Muscle layer of duodenum (tissue), 2 donors: Measurements from ENCODE around the gene PNPLA2.

Experiments
- H3K27ac ChIP-seq: one replicate; pipeline ENCODE4 v1.7.0; 2013; ENCODE audit warnings: mild to moderate bottlenecking, low read length
- H3K27me3 ChIP-seq: one replicate; pipeline ENCODE4 v1.7.0; 2013; ENCODE audit warnings: low read depth, mild to moderate bottlenecking, control low read depth, low read length
- H3K36me3 ChIP-seq, 2 donors: one replicate each; pipeline ENCODE4 v1.7.0; 2013; ENCODE audit warnings: low read length in 2 of 2, control low read depth in 1 of 2, mild to moderate bottlenecking in 1 of 2; ENCODE audit not compliant: insufficient read depth in 2 of 2, control insufficient read depth in 1 of 2
- H3K4me1 ChIP-seq, 2 donors: one replicate each; pipeline ENCODE4 v1.7.0; 2013; ENCODE audit warnings: low read length in 2 of 2, mild to moderate bottlenecking in 2 of 2, control low read depth in 1 of 2, moderate library complexity in 1 of 2; ENCODE audit not compliant: insufficient read depth in 2 of 2, control insufficient read depth in 1 of 2
- H3K4me3 ChIP-seq, 2 donors: one replicate each; pipeline ENCODE4 v1.7.0; 2013; ENCODE audit warnings: low read length in 2 of 2, low read depth in 1 of 2, mild to moderate bottlenecking in 1 of 2
- H3K9me3 ChIP-seq, 2 donors: one replicate each; pipeline ENCODE4 v1.7.0; 2013; ENCODE audit warnings: low read length in 2 of 2, control low read depth in 1 of 2, mild to moderate bottlenecking in 1 of 2; ENCODE audit not compliant: control insufficient read depth in 1 of 2
- donor health status: healthy.

PNPLA2 gene

GRCh38 chr11:818396-819128 lies at the start of gene PNPLA2:
TSS of gene PNPLA2 (plus strand) at chr11:818914. CDS start at chr11:819719, 805 bp downstream.
- peaks cover 11 to 27% of the 10 kb centered on the region in 2 donors for H3K4me1 ChIP-seq
- no peaks in the 10 kb centered on the region for H3K27me3 ChIP-seq
- H3K4me3 ChIP-seq, result peak within 1 kb of the TSS; percentile 46 to 83
- H3K36me3 ChIP-seq, result peaks cover 3 to 15% of the 10 kb centered on the region in 2 donors
- H3K27ac ChIP-seq, result peak within 1 kb of the TSS; percentile 72
- H3K9me3 ChIP-seq, result no peaks in the 10 kb centered on the region

GRCh38 chr11:769887-770641 lies 48.6 kb upstream of the PNPLA2 start:
- Histone ChIP-seq H3K9me3 (no peaks in the 10 kb centered on the region), H3K4me3 (no peak overlapping the region), H3K27me3 (no peaks in the 10 kb centered on the region), H3K27ac (no peak overlapping the region), H3K4me1 (peaks cover 0 to 20% of the 10 kb centered on the region in 2 donors), H3K36me3 (peaks cover 23 to 61% of the 10 kb centered on the region in 2 donors)

- H3K27ac ChIP-seq, result no peak overlapping the region
- no peaks in the 10 kb centered on the region for H3K9me3 ChIP-seq
- H3K4me3 ChIP-seq, result no peak overlapping the region
- H3K27me3 ChIP-seq, result no peaks in the 10 kb centered on the region
- peaks cover 4 to 28% of the 10 kb centered on the region in 2 donors for H3K4me1 ChIP-seq
- peaks cover 23 to 54% of the 10 kb centered on the region in 2 donors for H3K36me3 ChIP-seq
These were observed 47.8 kb upstream of the PNPLA2 start for GRCh38 chr11:770642-771616.

GRCh38 chr11:771617-772204 lies 47.0 kb upstream of the PNPLA2 start:
- H3K4me1 ChIP-seq, result peaks cover 4 to 36% of the 10 kb centered on the region in 2 donors

GRCh38 chr11:772429-773390 lies 46.0 kb upstream of the PNPLA2 start:
- peaks cover 4 to 37% of the 10 kb centered on the region in 2 donors for H3K4me1 ChIP-seq
- no peaks in the 10 kb centered on the region for H3K27me3 ChIP-seq
- no peak overlapping the region for H3K4me3 ChIP-seq
- H3K36me3 ChIP-seq, result peaks cover 12 to 37% of the 10 kb centered on the region in 2 donors
- H3K27ac ChIP-seq, result no peak overlapping the region
- no peaks in the 10 kb centered on the region for H3K9me3 ChIP-seq

More at GRCh38 chr11:771617-772204, 47.0 kb upstream of the PNPLA2 start:
- H3K4me3 ChIP-seq, result no peak overlapping the region
- H3K9me3 ChIP-seq, result no peaks in the 10 kb centered on the region
- no peaks in the 10 kb centered on the region for H3K27me3 ChIP-seq
- H3K36me3 ChIP-seq, result peaks cover 15 to 46% of the 10 kb centered on the region in 2 donors
- H3K27ac ChIP-seq, result no peak overlapping the region

GRCh38 chr11:773425-773824 lies 45.3 kb upstream of the PNPLA2 start:
- Histone ChIP-seq H3K27me3 (no peaks in the 10 kb centered on the region), H3K27ac (no peak overlapping the region), H3K4me3 (no peak overlapping the region), H3K36me3 (peaks cover 12 to 37% of the 10 kb centered on the region in 2 donors), H3K4me1 (peaks cover 4 to 41% of the 10 kb centered on the region in 2 donors), H3K9me3 (no peaks in the 10 kb centered on the region)

- H3K4me1 ChIP-seq, result peaks cover 4 to 42% of the 10 kb centered on the region in 2 donors
- no peak overlapping the region for H3K27ac ChIP-seq
- no peaks in the 10 kb centered on the region for H3K9me3 ChIP-seq
- peaks cover 12 to 37% of the 10 kb centered on the region in 2 donors for H3K36me3 ChIP-seq
- no peak overlapping the region for H3K4me3 ChIP-seq
- H3K27me3 ChIP-seq, result no peaks in the 10 kb centered on the region
These were observed 44.9 kb upstream of the PNPLA2 start for GRCh38 chr11:773830-774229.

GRCh38 chr11:774873-775592 lies 43.7 kb upstream of the PNPLA2 start:
- H3K4me1 ChIP-seq, result peaks cover 4 to 42% of the 10 kb centered on the region in 2 donors
- no peaks in the 10 kb centered on the region for H3K27me3 ChIP-seq
- no peak overlapping the region for H3K27ac ChIP-seq
- no peak overlapping the region for H3K4me3 ChIP-seq
- no peaks in the 10 kb centered on the region for H3K9me3 ChIP-seq
- H3K36me3 ChIP-seq, result peaks cover 8 to 34% of the 10 kb centered on the region in 2 donors

- Histone ChIP-seq H3K9me3 (no peaks in the 10 kb centered on the region), H3K4me3 (peak overlapping the region; percentile 59 to 88), H3K27me3 (no peaks in the 10 kb centered on the region), H3K4me1 (peaks cover 4 to 42% of the 10 kb centered on the region in 2 donors), H3K27ac (no peak overlapping the region), H3K36me3 (peaks cover 0 to 22% of the 10 kb centered on the region in 2 donors)
These were observed 42.5 kb upstream of the PNPLA2 start for GRCh38 chr11:776263-776560.
